DLD1 (cell line): Measurements from ENCODE around the gene SMC1B.
"Not testable (repeated sequence)": the region's sequence is repeated elsewhere in the genome, so short reads cannot be mapped to it uniquely, and the experiment has no call there.

ENCODE experiments used
- in situ Hi-C: cut with HindIII; loops from 2 replicates; pipeline ENCODE4 v1.10.0; 2017; ENCODE audit warnings: low sequenced_read_pairs

The SMC1B gene

GRCh38 chr22:45305456-45306075 lies 107.8 kb downstream of the SMC1B start:
- in situ Hi-C loops = no loop called here

GRCh38 chr22:45304971-45305370 lies 108.4 kb downstream of the SMC1B start:
- in situ Hi-C loops = no loop called here

GRCh38 chr22:45303181-45303580 lies 110.2 kb downstream of the SMC1B start:
- in situ Hi-C loops = no loop called here

- in situ Hi-C loops = no loop called here
Measured at GRCh38 chr22:45302751-45303150, 110.6 kb downstream of the SMC1B start.

GRCh38 chr22:45298934-45299505 lies 114.4 kb downstream of the SMC1B start:
- in situ Hi-C loops = no loop called here

- in situ Hi-C loops = no loop called here
Measured at GRCh38 chr22:45296628-45297297, 116.6 kb downstream of the SMC1B start.

GRCh38 chr22:45295492-45295891 lies 117.9 kb downstream of the SMC1B start:
- in situ Hi-C loops = no loop called here

GRCh38 chr22:45295004-45295403 lies 118.4 kb downstream of the SMC1B start:
- in situ Hi-C loops = not testable (repeated sequence)
